Cerebellar nuclear complex (tissue), 1 donor: ENCODE data around the gene TNNI2.

ENCODE experiments used
- DNase-seq, 2 experiments: peaks; one replicate each; lab custom pipeline; 2025; lab: John Stamatoyannopoulos, UW

Gene TNNI2

GRCh38 chr11:1847006-1847735 lies 8.4 kb downstream of the TNNI2 start:
- DNase-seq = no peak

- no peak for DNase-seq
Measured at GRCh38 chr11:1847926-1848639, 9.3 kb downstream of the TNNI2 start.

GRCh38 chr11:1848640-1849430 lies 10.1 kb downstream of the TNNI2 start:
- DNase-seq = no peak

GRCh38 chr11:1851468-1852180 lies 12.8 kb downstream of the TNNI2 start:
- DNase-seq = no peak

GRCh38 chr11:1852271-1852876 lies 13.6 kb downstream of the TNNI2 start:
- no peak for DNase-seq

- DNase-seq = no peak
Measured at GRCh38 chr11:1852877-1853276, 14.1 kb downstream of the TNNI2 start, which contains the start of gene LSP1. LSP1 (plus strand) TSS chr11:1853084; CDS start chr11:1853145, 61 bp downstream.

- DNase-seq = no peak
Measured at GRCh38 chr11:1853376-1854131, 14.8 kb downstream of the TNNI2 start.

- no peak for DNase-seq
Measured at GRCh38 chr11:1854132-1854948, 15.6 kb downstream of the TNNI2 start.

- no peak for DNase-seq
Measured at GRCh38 chr11:1854949-1855885, 16.4 kb downstream of the TNNI2 start.

GRCh38 chr11:1855886-1856265 lies 17.1 kb downstream of the TNNI2 start:
- DNase-seq = no peak

- no peak for DNase-seq
Measured at GRCh38 chr11:1856306-1857005, 17.7 kb downstream of the TNNI2 start.

GRCh38 chr11:1857064-1857463 lies 18.3 kb downstream of the TNNI2 start:
- DNase-seq = no peak

- DNase-seq = no peak
Measured at GRCh38 chr11:1858154-1858553, 19.4 kb downstream of the TNNI2 start.

- no peak for DNase-seq
Measured at GRCh38 chr11:1858576-1858975, 19.8 kb downstream of the TNNI2 start.

GRCh38 chr11:1859004-1859403 lies 20.2 kb downstream of the TNNI2 start:
- DNase-seq = no peak

- no peak for DNase-seq
Measured at GRCh38 chr11:1860108-1860507, 21.3 kb downstream of the TNNI2 start.

- DNase-seq = no peak
Measured at GRCh38 chr11:1861435-1862411, 22.9 kb downstream of the TNNI2 start.
